Hepatocyte (in vitro differentiated cells): ENCODE results near the gene PIBF1.

Source experiments
- EZH2 ChIP-seq: fragments of 200-600 bp; sonication (generic); IDR thresholded peaks from 2 replicates; pipeline ENCODE4 v1.6.1; 2016; ENCODE audit warnings: antibody characterized with exemption, mild to moderate bottlenecking, borderline replicate concordance
- TF ChIP-seq, protein P1 (sequence below): fragments of 200-600 bp; sonication (generic); IDR thresholded peaks from 2 replicates; pipeline ENCODE4 v1.5.1; 2016; ENCODE audit warnings: antibody characterized with exemption, mild to moderate bottlenecking; ENCODE audit not compliant: poor library complexity

DNA sequence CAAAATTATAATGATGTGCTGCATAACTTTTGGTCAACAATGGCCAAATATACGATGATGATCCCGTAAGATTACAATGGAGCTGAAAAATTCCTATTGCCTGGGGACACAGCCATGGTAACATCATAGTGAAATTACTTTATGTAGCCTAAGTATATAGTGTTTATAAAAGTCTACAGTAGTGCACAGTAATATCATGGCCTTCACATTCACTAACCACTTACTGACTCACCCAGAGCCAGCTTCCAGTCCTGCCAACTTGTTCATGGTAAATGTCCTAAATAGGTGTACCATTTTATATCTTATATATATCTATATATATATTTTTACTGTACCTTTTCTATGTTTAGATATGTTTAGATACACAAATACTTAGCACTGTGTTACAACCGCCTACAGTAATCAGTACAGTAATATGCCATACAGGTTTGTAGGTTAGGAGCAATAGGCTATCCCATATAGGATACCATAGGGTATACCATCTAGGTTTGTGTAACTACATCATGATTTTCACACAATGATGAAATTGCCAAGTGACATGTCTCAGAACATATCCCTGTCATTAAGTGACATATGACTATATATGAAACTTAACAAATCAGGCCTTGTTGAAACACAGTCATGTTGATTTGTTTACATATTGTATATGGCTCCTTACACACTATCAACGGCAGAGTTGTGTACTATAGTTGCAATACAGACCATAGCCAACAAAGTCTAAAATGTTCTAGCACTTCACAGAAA, 24.0 kb upstream of the PIBF1 start:
- TF ChIP-seq, protein P1, sequence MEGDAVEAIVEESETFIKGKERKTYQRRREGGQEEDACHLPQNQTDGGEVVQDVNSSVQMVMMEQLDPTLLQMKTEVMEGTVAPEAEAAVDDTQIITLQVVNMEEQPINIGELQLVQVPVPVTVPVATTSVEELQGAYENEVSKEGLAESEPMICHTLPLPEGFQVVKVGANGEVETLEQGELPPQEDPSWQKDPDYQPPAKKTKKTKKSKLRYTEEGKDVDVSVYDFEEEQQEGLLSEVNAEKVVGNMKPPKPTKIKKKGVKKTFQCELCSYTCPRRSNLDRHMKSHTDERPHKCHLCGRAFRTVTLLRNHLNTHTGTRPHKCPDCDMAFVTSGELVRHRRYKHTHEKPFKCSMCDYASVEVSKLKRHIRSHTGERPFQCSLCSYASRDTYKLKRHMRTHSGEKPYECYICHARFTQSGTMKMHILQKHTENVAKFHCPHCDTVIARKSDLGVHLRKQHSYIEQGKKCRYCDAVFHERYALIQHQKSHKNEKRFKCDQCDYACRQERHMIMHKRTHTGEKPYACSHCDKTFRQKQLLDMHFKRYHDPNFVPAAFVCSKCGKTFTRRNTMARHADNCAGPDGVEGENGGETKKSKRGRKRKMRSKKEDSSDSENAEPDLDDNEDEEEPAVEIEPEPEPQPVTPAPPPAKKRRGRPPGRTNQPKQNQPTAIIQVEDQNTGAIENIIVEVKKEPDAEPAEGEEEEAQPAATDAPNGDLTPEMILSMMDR: no peak
- no peak for TF ChIP-seq EZH2
